Brain microvascular endothelial cell (primary cell): ENCODE results near the gene FLT3.

Experiments
- DNase-seq: peaks from one replicate; pipeline ENCODE4 v3.0.0-alpha.2; 2020
- H3K27ac ChIP-seq: fragments of 250-450 bp; sonication (Bioruptor Pico); 2 replicates; pipeline ENCODE4 v1.5.1; 2020; ENCODE audit warnings: mild to moderate bottlenecking, moderate library complexity
- H3K27me3 ChIP-seq: fragments of 250-450 bp; sonication (Bioruptor Pico); replicated peaks from 2 replicates; pipeline ENCODE4 v1.5.1; 2020; ENCODE audit warnings: mild to moderate bottlenecking
- H3K36me3 ChIP-seq: fragments of 250-450 bp; sonication (Bioruptor Pico); replicated peaks from 2 replicates; pipeline ENCODE4 v1.5.1; 2020; ENCODE audit warnings: mild to moderate bottlenecking
- H3K4me3 ChIP-seq: 2 replicates; pipeline ENCODE4 v1.5.1; 2011; ENCODE audit warnings: low read depth, mild to moderate bottlenecking, control low read depth, low read length, moderate library complexity
- in situ Hi-C: cut with HindIII; loops from 2 replicates; pipeline ENCODE4 v1.10.0; 2017; ENCODE audit warnings: low sequenced_read_pairs, low pct_ligation_motif_present
- TF ChIP-seq, protein P1 (sequence below): IDR thresholded peaks from 2 replicates; pipeline ENCODE4 v1.5.1; 2011; ENCODE audit warnings: low read depth, mild to moderate bottlenecking, moderate library complexity, low read length, control low read depth, inconsistent platforms; ENCODE audit errors: missing control alignments

The FLT3 gene

GRCh38 chr13:28138756-28139470 is 38.5 kb upstream of the FLT3 start:
- TF ChIP-seq, protein P1, sequence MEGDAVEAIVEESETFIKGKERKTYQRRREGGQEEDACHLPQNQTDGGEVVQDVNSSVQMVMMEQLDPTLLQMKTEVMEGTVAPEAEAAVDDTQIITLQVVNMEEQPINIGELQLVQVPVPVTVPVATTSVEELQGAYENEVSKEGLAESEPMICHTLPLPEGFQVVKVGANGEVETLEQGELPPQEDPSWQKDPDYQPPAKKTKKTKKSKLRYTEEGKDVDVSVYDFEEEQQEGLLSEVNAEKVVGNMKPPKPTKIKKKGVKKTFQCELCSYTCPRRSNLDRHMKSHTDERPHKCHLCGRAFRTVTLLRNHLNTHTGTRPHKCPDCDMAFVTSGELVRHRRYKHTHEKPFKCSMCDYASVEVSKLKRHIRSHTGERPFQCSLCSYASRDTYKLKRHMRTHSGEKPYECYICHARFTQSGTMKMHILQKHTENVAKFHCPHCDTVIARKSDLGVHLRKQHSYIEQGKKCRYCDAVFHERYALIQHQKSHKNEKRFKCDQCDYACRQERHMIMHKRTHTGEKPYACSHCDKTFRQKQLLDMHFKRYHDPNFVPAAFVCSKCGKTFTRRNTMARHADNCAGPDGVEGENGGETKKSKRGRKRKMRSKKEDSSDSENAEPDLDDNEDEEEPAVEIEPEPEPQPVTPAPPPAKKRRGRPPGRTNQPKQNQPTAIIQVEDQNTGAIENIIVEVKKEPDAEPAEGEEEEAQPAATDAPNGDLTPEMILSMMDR = no peak
- peak; percentile 85 for DNase-seq
- peak overlapping the region; percentile 86 for H3K4me3 ChIP-seq
- H3K27me3 ChIP-seq = no peaks in the 10 kb centered on the region
- no peaks in the 10 kb centered on the region for H3K36me3 ChIP-seq
- peak overlapping the region; percentile 98 for H3K27ac ChIP-seq
- in situ Hi-C loops = no loop called here

GRCh38 chr13:28138012-28138755 is 37.8 kb upstream of the FLT3 start, which contains the start of gene PAN3:
Gene PAN3 (plus strand): TSS chr13:28138545. CDS start chr13:28138658, 113 bp downstream.
- in situ Hi-C loops = no loop called here
- H3K27ac ChIP-seq = peak within 1 kb of the TSS; percentile 98
- no peaks in the 10 kb centered on the region for H3K27me3 ChIP-seq
- DNase-seq = peak; percentile 85
- no peaks in the 10 kb centered on the region for H3K36me3 ChIP-seq
- peak within 1 kb of the TSS; percentile 86 for H3K4me3 ChIP-seq
- TF ChIP-seq, protein P1 = no peak

DNA sequence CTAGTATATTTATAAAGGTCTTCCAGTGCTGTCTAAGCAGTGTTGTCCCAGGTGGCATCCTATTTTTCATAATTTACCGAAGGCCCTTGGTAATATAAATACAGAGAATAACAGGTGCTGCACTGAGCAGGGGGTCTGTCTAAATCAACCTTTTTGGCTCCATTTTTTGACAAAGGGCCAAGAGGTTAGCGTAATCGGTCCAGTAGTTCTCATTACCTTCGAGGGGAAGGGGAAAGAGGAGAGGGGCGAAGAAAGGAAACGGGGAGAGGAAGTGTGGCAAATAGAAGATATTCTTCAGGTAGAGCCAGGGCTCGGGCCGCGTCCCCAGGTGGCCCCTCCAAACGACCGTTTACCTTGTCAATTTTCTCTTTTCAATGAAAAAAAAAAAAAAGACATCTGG is 37.2 kb upstream of the FLT3 start:
- TF ChIP-seq, protein P1 = no peak
- H3K4me3 ChIP-seq = peak overlapping the region; percentile 86
- H3K27me3 ChIP-seq = no peaks in the 10 kb centered on the region
- DNase-seq = no peak
- H3K27ac ChIP-seq = peak overlapping the region; percentile 98
- no peaks in the 10 kb centered on the region for H3K36me3 ChIP-seq
- in situ Hi-C loops = no loop called here

DNA sequence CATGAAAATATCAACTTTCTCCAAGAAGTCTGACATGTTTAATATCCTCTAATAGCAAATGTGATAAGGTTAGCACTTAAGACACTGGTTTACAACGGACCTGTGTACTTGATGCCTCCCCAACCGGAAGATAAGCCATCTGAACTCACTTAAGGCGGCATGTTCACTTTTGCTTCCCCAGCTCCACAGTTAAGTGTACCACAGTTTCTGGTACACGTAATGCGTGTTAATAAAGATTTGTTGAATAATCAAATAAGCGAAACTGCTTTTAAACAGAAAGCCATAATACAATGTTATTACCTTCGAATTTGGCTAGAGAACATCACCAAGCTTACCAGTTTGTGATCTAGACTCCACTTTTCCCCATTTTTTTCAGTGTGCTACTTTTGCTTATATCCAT is 36.5 kb upstream of the FLT3 start:
- H3K4me3 ChIP-seq = peak overlapping the region; percentile 86
- no peaks in the 10 kb centered on the region for H3K27me3 ChIP-seq
- no peaks in the 10 kb centered on the region for H3K36me3 ChIP-seq
- TF ChIP-seq, protein P1 = no peak
- in situ Hi-C loops = no loop called here
- DNase-seq = no peak
- no peak overlapping the region for H3K27ac ChIP-seq

GRCh38 chr13:28131646-28132045 is 31.3 kb upstream of the FLT3 start:
- Histone ChIP-seq H3K27me3 (no peaks in the 10 kb centered on the region), H3K27ac (no peak overlapping the region), H3K36me3 (no peaks in the 10 kb centered on the region), H3K4me3 (no peak overlapping the region)
- in situ Hi-C loops = no loop called here
- DNase-seq = no peak
- TF ChIP-seq, protein P1 = no peak
